ENCODE data around the gene PITPNM3. TPM values are rescaled to one million over a fixed set of nuclear protein-coding genes. Genes with fewer than 3 reads are reported as not detected.

The PITPNM3 gene
- total RNA-seq, 1 experiment from 2014 or later, result 4.2 TPM

GRCh38 chr17:6541886-6542285 lies 14.5 kb downstream of the PITPNM3 start:
- intact Hi-C loops (cut with micrococcal nuclease), result no loop called here
- DNase-seq (ENCODE audit: low read depth, low spot score) (no peak), ATAC-seq (no peak)
- Histone ChIP-seq H3K36me3 (ENCODE audit: control insufficient read depth in 1 of 2, insufficient read depth in 2 of 2, low read length in 2 of 2) (no peaks in the 10 kb centered on the region), H3K27me3 (ENCODE audit: insufficient read depth, low read length) (no peaks in the 10 kb centered on the region), H4K20me1 (ENCODE audit: insufficient read depth) (no peaks in the 10 kb centered on the region), H3K9ac (ENCODE audit: low read length) (no peak overlapping the region), H3K4me1 (ENCODE audit: control insufficient read depth in 1 of 2, insufficient read depth in 2 of 2, low read length in 2 of 2) (no peaks in the 10 kb centered on the region), H2AFZ (ENCODE audit: low read depth, low read length, poor library complexity, severe bottlenecking) (no peak overlapping the region), H3K4me3 (replicated peaks in 1 of 2; ENCODE audit: low read depth in 1 of 2, low read length in 2 of 2) (no peak overlapping the region), H3K9me2 (ENCODE audit: insufficient read depth) (no peaks in the 10 kb centered on the region), H3K27ac (ENCODE audit: low read depth, low read length) (no peak overlapping the region), H3K9me3 (ENCODE audit: control insufficient read depth in 1 of 2, insufficient read depth in 1 of 2, low read depth in 1 of 2, low read length in 2 of 2) (no peaks in the 10 kb centered on the region), H3K79me2 (ENCODE audit: insufficient read depth, low read length) (no peaks in the 10 kb centered on the region), H3K4me2 (ENCODE audit: low read length) (no peak overlapping the region)
- ChIA-PET CTCF (no interaction called here), POLR2A (no interaction called here), RAD21 (ENCODE audit: low non-redundant PET in 1 of 2, low total read pairs in 2 of 2, uncharacterized antibody in 2 of 2, unreplicated experiment in 2 of 2) (no interaction called here)
- TF ChIP-seq MAX (IDR thresholded peaks at IDR 0.05), result no peak
- TF ChIP-seq ZFX (IDR thresholded peaks at IDR 0.05), result no peak
- TF ChIP-seq EZH2 (IDR thresholded peaks at IDR 0.05), result no peak
- no peak for TF ChIP-seq ZBTB33 (IDR thresholded peaks at IDR 0.05; ENCODE audit: extremely low read depth, insufficient replicate concordance, low read length)
- TF ChIP-seq POLR2A (IDR thresholded peaks at IDR 0.05; ENCODE audit: borderline replicate concordance, extremely low read depth, insufficient read depth, insufficient read length), result no peak
- TF ChIP-seq CTCF (IDR thresholded peaks at IDR 0.05 in 2 of 3, conservative IDR thresholded peaks at IDR 0.05 in 1 of 3; ENCODE audit: borderline replicate concordance in 1 of 3, insufficient read depth in 1 of 3, low read depth in 2 of 3, low read length in 2 of 3), result no peak
- TF ChIP-seq REST (IDR thresholded peaks at IDR 0.05; ENCODE audit: low read depth), result no peak
- no peak for TF ChIP-seq ELF1 (IDR thresholded peaks at IDR 0.05; ENCODE audit: borderline replicate concordance, low read depth)
- TF ChIP-seq JUND (IDR thresholded peaks at IDR 0.05), result no peak
- TF ChIP-seq SRF (IDR thresholded peaks at IDR 0.05; ENCODE audit: low read depth), result no peak
- BruUV-seq (replicated peaks), result no TSS peak

All from HCT116 (cell line).